ENCODE measurements around the gene RCBTB1. TPM values are rescaled to one million over a fixed set of nuclear protein-coding genes. Genes with fewer than 3 reads are reported as not detected.
A peak's percentile ranks its signal among the peaks of the same experiment; 100 is the strongest.

RCBTB1 gene
- total RNA-seq = 10 to 100 TPM in 1 of 4 donors, 1 to 10 TPM in 3; 2.0 to 15.1 (median 5.7) TPM

- Histone ChIP-seq H3K27ac (peak within 1 kb of the TSS; percentile 80 to 90 (median 88)), H3K4me3 (peak within 1 kb of the TSS; percentile 68 to 97 (median 78)), H3K9me3 (no peaks in the 10 kb centered on the region), H3K4me1 (peaks cover 5 to 56% (median 17%) of the 10 kb centered on the region in 3 donors), H3K36me3 (peaks cover 0 to 3% (median 0%) of the 10 kb centered on the region in 3 donors), H3K27me3 (no peaks in the 10 kb centered on the region)
- 0 to 2% methylated on average over 9 to 10 of the region's 87 CpGs for WGBS, 2 donors
- TF ChIP-seq CTCF (IDR thresholded peaks at IDR 0.05) (no peak), POLR2A (IDR thresholded peaks at IDR 0.05) (peak in 2 of 4 donors; percentile 38 to 57)
- DNase-seq = no peak
- intact Hi-C loops (cut with DNase I) = no loop called here
These were observed at the start of gene RCBTB1 for GRCh38 chr13:49585220-49586157. Gene RCBTB1 (minus strand): TSS chr13:49585558. CDS start chr13:49567279, 18,279 bp downstream.

DNA sequence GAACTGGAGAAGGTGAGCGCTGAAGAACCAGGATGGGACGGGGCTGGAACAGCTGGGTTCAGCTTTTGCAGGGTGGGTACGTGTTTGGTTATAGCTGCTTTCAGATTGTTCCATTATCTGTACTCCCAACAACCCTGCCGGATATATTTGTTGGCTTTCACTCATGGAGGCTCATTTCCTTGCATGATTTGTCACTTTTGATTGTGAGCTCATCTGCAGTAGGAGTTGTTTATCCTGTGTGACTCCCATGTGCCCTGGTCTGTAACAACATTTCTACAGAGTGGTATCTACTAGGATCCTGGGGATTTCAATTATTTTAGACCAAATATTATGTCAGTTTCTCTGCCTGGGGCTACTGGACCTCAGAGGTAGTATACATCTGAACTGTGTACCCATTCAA is 48.4 kb upstream of the RCBTB1 start:
- peaks cover 5 to 43% (median 9%) of the 10 kb centered on the region in 3 donors for H3K4me1 ChIP-seq
- intact Hi-C loops (cut with DNase I) = no loop called here
- WGBS, 2 donors = 81 to 90% methylated on average over 4 of the region's 4 CpGs
- no peaks in the 10 kb centered on the region for H3K9me3 ChIP-seq
- no peaks in the 10 kb centered on the region for H3K36me3 ChIP-seq
- no peak for TF ChIP-seq POLR2A (IDR thresholded peaks at IDR 0.05)
- no peak for TF ChIP-seq CTCF (IDR thresholded peaks at IDR 0.05)
- H3K4me3 ChIP-seq = no peak overlapping the region
- H3K27me3 ChIP-seq = no peaks in the 10 kb centered on the region
- no peak overlapping the region for H3K27ac ChIP-seq
- no peak for DNase-seq

GRCh38 chr13:49632156-49632555 is 46.8 kb upstream of the RCBTB1 start:
- Histone ChIP-seq H3K4me3 (no peak overlapping the region), H3K27ac (no peak overlapping the region), H3K27me3 (no peaks in the 10 kb centered on the region), H3K4me1 (peaks cover 13 to 44% (median 18%) of the 10 kb centered on the region in 3 donors), H3K36me3 (no peaks in the 10 kb centered on the region), H3K9me3 (no peaks in the 10 kb centered on the region)
- no peak for DNase-seq
- WGBS, 2 donors = 87 to 90% methylated on average over 5 of the region's 5 CpGs
- intact Hi-C loops (cut with DNase I) = no loop called here
- TF ChIP-seq CTCF (IDR thresholded peaks at IDR 0.05) (no peak), POLR2A (IDR thresholded peaks at IDR 0.05) (no peak)

DNA sequence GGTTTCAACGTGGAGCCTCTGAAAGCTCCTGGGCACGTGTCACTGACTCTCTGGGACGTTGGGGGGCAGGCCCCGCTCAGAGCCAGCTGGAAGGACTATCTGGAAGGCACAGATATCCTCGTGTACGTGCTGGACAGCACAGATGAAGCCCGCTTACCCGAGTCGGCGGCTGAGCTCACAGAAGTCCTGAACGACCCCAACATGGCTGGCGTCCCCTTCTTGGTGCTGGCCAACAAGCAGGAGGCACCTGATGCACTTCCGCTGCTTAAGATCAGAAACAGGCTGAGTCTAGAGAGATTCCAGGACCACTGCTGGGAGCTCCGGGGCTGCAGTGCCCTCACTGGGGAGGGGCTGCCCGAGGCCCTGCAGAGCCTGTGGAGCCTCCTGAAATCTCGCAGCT is 45.2 kb upstream of the RCBTB1 start:
- no peak for TF ChIP-seq CTCF (IDR thresholded peaks at IDR 0.05)
- TF ChIP-seq POLR2A (IDR thresholded peaks at IDR 0.05) = no peak
- DNase-seq = no peak
- Histone ChIP-seq H3K27me3 (no peaks in the 10 kb centered on the region), H3K4me1 (peaks cover 13 to 49% (median 22%) of the 10 kb centered on the region in 3 donors), H3K9me3 (no peaks in the 10 kb centered on the region), H3K4me3 (no peak overlapping the region), H3K27ac (no peak overlapping the region), H3K36me3 (no peaks in the 10 kb centered on the region)
- intact Hi-C loops (cut with DNase I) = no loop called here
- 100% methylated on average over 1 of the region's 16 CpGs; no CpG with 5 or more reads in 1 of the 2 donors for WGBS, 2 donors

- no peak for DNase-seq
- peak overlapping the region in 1 of 4 donors; percentile 34 for H3K27ac ChIP-seq
- no peaks in the 10 kb centered on the region for H3K27me3 ChIP-seq
- H3K4me3 ChIP-seq = no peak overlapping the region
- intact Hi-C loops (cut with DNase I) = no loop called here
- H3K9me3 ChIP-seq = no peaks in the 10 kb centered on the region
- H3K4me1 ChIP-seq = peaks cover 13 to 50% (median 25%) of the 10 kb centered on the region in 3 donors
- H3K36me3 ChIP-seq = no peaks in the 10 kb centered on the region
- 50 to 80% methylated on average over 4 of the region's 4 CpGs for WGBS, 2 donors
- TF ChIP-seq POLR2A (IDR thresholded peaks at IDR 0.05) (no peak), CTCF (IDR thresholded peaks at IDR 0.05) (no peak)
These were observed 44.6 kb upstream of the RCBTB1 start for GRCh38 chr13:49629947-49630346.
